Mesothelial cell of epicardium (in vitro differentiated cells): ENCODE data around the gene OGDH. TPM values are rescaled to one million over a fixed set of nuclear protein-coding genes. Genes with fewer than 3 reads are reported as not detected.

Source experiments
- DNase-seq, 2 experiments: peaks; one replicate each; pipeline ENCODE4 v3.0.0; 2021; ENCODE audit warnings: low spot score in 2 of 2; ENCODE audit not compliant: unreplicated experiment in 2 of 2
- H3K27ac Mint-ChIP-seq: 2 replicates; pipeline ENCODE4 v1.8.0; 2021; ENCODE audit warnings: mixed read lengths
- H3K27me3 Mint-ChIP-seq: 2 replicates; pipeline ENCODE4 v1.8.0; 2021; ENCODE audit warnings: low read depth, mixed read lengths
- H3K36me3 Mint-ChIP-seq: 2 replicates; pipeline ENCODE4 v1.8.0; 2021; ENCODE audit warnings: mixed read lengths
- H3K4me1 Mint-ChIP-seq: 2 replicates; pipeline ENCODE4 v1.8.0; 2021; ENCODE audit warnings: mixed read lengths
- H3K4me3 Mint-ChIP-seq: 2 replicates; pipeline ENCODE4 v1.8.0; 2021; ENCODE audit warnings: mild to moderate bottlenecking, moderate library complexity, mixed read lengths
- H3K9me3 Mint-ChIP-seq: 2 replicates; pipeline ENCODE4 v1.8.0; 2021; ENCODE audit warnings: mixed read lengths
- total RNA-seq: library from RNA; stranded (reverse); gene quantifications from 3 replicates; pipeline ENCODE4 v1.2.1, GENCODE V29; 2021
- TF ChIP-seq, protein P1 (sequence below): fragments of 200-600 bp; sonication (generic); IDR thresholded peaks from one replicate; pipeline ENCODE4 v1.5.0; 2021; ENCODE audit warnings: antibody characterized with exemption; ENCODE audit not compliant: unreplicated experiment

OGDH gene
- total RNA-seq, 1 donor from 2014 or later: 71.2 TPM

DNA sequence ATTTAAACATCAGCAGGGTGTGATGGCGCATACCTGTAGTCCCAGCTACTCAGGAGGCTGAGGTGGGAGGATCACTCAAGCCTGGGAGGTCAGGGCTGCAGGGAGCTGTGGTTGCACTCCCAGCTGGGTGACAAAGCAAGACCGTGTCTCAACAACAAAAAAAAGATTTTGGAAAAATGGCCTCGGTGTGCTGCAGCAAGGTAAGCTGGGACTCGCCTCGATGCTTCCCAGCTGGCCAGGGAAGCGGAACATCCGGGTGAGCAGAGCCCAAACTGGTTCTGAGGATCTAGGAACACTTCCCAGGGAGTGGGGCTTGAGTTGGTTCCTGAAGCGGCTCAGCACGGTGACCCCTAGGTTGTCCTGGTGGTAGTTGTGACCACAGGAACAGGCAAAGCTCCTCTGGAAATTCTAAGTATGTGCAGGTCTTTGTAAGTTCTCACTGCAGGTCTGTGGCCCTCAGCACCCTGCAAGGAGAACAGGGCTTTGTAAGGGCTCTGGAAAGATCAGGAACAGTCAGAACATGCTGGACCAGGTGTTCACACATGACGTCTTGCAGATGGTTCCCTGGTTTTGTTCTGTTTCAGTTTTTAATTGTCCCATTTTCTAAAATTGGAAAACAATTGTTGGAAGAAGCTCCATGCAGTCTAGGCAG is 103.6 kb downstream of the OGDH start:
- peaks cover 13% of the 10 kb centered on the region for H3K4me1 Mint-ChIP-seq
- peaks cover 5% of the 10 kb centered on the region for H3K9me3 Mint-ChIP-seq
- H3K27me3 Mint-ChIP-seq: peaks cover 1% of the 10 kb centered on the region
- no peak overlapping the region for H3K4me3 Mint-ChIP-seq
- no peak overlapping the region for H3K27ac Mint-ChIP-seq
- peaks cover 19% of the 10 kb centered on the region for H3K36me3 Mint-ChIP-seq
- TF ChIP-seq, protein P1, sequence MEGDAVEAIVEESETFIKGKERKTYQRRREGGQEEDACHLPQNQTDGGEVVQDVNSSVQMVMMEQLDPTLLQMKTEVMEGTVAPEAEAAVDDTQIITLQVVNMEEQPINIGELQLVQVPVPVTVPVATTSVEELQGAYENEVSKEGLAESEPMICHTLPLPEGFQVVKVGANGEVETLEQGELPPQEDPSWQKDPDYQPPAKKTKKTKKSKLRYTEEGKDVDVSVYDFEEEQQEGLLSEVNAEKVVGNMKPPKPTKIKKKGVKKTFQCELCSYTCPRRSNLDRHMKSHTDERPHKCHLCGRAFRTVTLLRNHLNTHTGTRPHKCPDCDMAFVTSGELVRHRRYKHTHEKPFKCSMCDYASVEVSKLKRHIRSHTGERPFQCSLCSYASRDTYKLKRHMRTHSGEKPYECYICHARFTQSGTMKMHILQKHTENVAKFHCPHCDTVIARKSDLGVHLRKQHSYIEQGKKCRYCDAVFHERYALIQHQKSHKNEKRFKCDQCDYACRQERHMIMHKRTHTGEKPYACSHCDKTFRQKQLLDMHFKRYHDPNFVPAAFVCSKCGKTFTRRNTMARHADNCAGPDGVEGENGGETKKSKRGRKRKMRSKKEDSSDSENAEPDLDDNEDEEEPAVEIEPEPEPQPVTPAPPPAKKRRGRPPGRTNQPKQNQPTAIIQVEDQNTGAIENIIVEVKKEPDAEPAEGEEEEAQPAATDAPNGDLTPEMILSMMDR: no peak
- DNase-seq: no peak

DNA sequence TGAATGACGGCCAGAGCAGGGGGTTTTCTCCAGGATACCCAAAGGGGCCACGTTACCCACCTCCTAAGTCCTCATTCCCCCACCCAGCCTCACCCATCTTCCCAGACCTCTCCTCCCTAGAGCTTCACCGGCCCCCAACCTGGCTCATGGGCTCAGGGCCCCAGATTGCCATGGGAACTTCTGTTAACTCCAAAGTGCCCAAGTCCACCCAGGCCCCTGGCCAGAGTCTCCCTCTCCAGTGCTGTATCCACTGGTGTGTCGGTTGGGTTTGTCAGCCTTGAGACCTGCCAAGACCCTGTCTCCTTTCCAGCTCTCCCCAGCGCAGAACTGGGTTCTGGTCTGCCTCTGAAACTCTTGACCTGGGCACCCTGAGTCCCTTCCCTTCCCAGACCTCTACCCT is 105.1 kb downstream of the OGDH start:
- TF ChIP-seq, protein P1: no peak
- no peaks in the 10 kb centered on the region for H3K9me3 Mint-ChIP-seq
- H3K27me3 Mint-ChIP-seq: peaks cover 1% of the 10 kb centered on the region
- H3K36me3 Mint-ChIP-seq: peaks cover 11% of the 10 kb centered on the region
- H3K4me1 Mint-ChIP-seq: peaks cover 13% of the 10 kb centered on the region
- no peak overlapping the region for H3K27ac Mint-ChIP-seq
- no peak overlapping the region for H3K4me3 Mint-ChIP-seq
- DNase-seq: no peak

DNA sequence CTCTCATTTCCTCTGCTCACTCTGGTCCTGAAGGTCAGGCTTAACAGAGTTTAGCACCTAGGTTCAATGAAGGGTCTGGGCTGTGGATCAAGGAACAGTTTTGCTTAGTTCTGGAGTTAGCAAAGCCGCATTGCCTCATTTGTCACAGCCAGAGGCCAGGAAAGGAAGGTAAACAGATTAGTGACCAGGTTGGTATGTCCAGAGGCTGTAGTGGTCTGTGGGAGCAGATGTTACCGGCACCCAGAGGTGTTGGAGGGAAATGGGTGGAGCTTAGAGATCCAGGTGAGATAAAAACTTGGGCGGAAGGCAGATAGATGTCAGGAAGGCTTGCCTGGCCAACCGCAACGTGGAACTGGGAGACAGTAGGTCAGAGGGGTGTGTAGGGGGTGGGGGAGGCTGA is 105.6 kb downstream of the OGDH start:
- H3K4me3 Mint-ChIP-seq: no peak overlapping the region

DNA sequence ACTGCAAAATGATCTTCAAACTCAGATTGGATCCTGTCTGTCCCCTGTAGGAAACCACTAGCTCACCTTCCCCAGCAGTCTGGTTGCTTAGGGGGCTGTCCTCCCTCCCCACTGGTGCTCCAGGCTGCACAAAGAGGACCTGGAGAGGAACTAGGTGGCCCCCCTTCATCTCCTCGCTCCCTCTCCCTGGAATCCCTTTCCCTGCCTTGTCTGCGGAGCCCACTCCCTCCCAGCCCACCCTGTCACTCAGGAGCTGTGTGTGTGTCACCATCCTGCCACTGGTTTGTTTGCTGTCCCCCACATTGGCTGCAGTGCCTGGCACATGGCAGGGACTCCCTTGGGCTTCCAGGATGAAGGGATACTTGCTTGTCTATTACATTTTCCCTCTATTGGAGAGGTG is 106.7 kb downstream of the OGDH start:
- TF ChIP-seq, protein P1: no peak
- no peak for DNase-seq
- H3K9me3 Mint-ChIP-seq: no peaks in the 10 kb centered on the region
- peaks cover 5% of the 10 kb centered on the region for H3K36me3 Mint-ChIP-seq
- H3K4me1 Mint-ChIP-seq: peaks cover 13% of the 10 kb centered on the region
- no peak overlapping the region for H3K27ac Mint-ChIP-seq
- H3K27me3 Mint-ChIP-seq: peaks cover 1% of the 10 kb centered on the region
- H3K4me3 Mint-ChIP-seq: no peak overlapping the region

More for the DNA sequence above, 105.6 kb downstream of the OGDH start:
- TF ChIP-seq, protein P1: no peak
- H3K27me3 Mint-ChIP-seq: peaks cover 1% of the 10 kb centered on the region
- no peak overlapping the region for H3K27ac Mint-ChIP-seq
- no peaks in the 10 kb centered on the region for H3K9me3 Mint-ChIP-seq
- peaks cover 13% of the 10 kb centered on the region for H3K4me1 Mint-ChIP-seq
- DNase-seq: no peak
- H3K36me3 Mint-ChIP-seq: peaks cover 11% of the 10 kb centered on the region

DNA sequence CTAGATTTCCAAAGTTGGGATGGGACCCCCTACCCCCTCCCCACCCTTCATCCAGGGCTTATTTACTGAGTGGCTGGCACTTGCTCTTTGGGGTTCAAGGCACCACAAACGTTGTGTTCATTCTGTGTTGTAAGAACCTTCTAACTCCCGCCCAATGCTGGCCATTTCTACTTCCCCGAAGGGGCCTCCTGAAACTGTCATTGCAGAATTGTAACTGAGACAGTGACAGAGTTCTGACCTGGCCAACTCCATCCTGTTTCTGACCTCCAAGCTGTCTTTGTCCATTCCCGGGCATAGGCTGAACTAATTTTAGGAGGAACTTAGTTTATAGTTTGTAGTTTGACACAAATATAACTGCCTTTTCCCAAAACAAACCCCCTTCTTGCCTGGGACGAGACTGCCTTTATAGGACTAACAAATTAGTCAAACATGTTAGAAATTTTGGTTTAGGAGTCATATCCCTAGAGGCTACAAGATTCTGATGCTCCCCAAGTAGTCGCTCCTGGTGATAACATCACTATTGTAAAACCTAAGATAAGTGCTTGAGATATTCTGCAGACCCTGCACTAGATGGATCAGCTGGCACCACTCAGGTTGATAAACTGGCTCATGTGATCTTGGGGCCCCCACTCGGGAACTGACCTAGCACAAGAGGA is 107.4 kb downstream of the OGDH start:
- H3K27ac Mint-ChIP-seq: no peak overlapping the region
- TF ChIP-seq, protein P1: no peak
- H3K36me3 Mint-ChIP-seq: peaks cover 5% of the 10 kb centered on the region
- H3K4me1 Mint-ChIP-seq: peaks cover 13% of the 10 kb centered on the region
- H3K27me3 Mint-ChIP-seq: peaks cover 1% of the 10 kb centered on the region
- H3K4me3 Mint-ChIP-seq: no peak overlapping the region
- DNase-seq: no peak
- no peaks in the 10 kb centered on the region for H3K9me3 Mint-ChIP-seq
